ENCODE measurements around the gene GNAZ. TPM values are rescaled to one million over a fixed set of nuclear protein-coding genes. Genes with fewer than 3 reads are reported as not detected.

Gene GNAZ
- polyA plus RNA-seq, 1 donor from 2014 or later = 52.0 TPM

- Histone ChIP-seq H3K4me2 (ENCODE audit: low read length) (no peak overlapping the region), H3K9me3 (ENCODE audit: low read length) (no peaks in the 10 kb centered on the region), H3F3A (ENCODE audit: insufficient read depth, low read length, poor library complexity, severe bottlenecking) (no peaks in the 10 kb centered on the region), H3K4me3 (ENCODE audit: low read length) (no peak overlapping the region), H3K9me2 (ENCODE audit: insufficient read depth, low read length) (no peaks in the 10 kb centered on the region), H3K27ac (ENCODE audit: low read length) (no peak overlapping the region), H3K79me2 (replicated peaks; ENCODE audit: insufficient read depth, low read length) (peaks cover 13% of the 10 kb centered on the region), H2AFZ (ENCODE audit: low read depth, low read length) (no peak overlapping the region), H3K9ac (ENCODE audit: low read length) (no peak overlapping the region), H4K20me1 (ENCODE audit: insufficient read depth) (no peaks in the 10 kb centered on the region), H3K27me3 (ENCODE audit: insufficient read depth, low read depth, low read length) (no peaks in the 10 kb centered on the region), H3K36me3 (ENCODE audit: insufficient read depth, low read length) (no peaks in the 10 kb centered on the region)
- TF ChIP-seq SMC3 (conservative IDR thresholded peaks at IDR 0.05; ENCODE audit: poor library complexity) = no peak
- TF ChIP-seq EP300 (conservative IDR thresholded peaks at IDR 0.05; ENCODE audit: poor library complexity, severe bottlenecking) = no peak
- no peak for TF ChIP-seq CTCF (IDR thresholded peaks at IDR 0.05; ENCODE audit: poor library complexity, severe bottlenecking)
- TF ChIP-seq, protein P1, sequence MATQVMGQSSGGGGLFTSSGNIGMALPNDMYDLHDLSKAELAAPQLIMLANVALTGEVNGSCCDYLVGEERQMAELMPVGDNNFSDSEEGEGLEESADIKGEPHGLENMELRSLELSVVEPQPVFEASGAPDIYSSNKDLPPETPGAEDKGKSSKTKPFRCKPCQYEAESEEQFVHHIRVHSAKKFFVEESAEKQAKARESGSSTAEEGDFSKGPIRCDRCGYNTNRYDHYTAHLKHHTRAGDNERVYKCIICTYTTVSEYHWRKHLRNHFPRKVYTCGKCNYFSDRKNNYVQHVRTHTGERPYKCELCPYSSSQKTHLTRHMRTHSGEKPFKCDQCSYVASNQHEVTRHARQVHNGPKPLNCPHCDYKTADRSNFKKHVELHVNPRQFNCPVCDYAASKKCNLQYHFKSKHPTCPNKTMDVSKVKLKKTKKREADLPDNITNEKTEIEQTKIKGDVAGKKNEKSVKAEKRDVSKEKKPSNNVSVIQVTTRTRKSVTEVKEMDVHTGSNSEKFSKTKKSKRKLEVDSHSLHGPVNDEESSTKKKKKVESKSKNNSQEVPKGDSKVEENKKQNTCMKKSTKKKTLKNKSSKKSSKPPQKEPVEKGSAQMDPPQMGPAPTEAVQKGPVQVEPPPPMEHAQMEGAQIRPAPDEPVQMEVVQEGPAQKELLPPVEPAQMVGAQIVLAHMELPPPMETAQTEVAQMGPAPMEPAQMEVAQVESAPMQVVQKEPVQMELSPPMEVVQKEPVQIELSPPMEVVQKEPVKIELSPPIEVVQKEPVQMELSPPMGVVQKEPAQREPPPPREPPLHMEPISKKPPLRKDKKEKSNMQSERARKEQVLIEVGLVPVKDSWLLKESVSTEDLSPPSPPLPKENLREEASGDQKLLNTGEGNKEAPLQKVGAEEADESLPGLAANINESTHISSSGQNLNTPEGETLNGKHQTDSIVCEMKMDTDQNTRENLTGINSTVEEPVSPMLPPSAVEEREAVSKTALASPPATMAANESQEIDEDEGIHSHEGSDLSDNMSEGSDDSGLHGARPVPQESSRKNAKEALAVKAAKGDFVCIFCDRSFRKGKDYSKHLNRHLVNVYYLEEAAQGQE (IDR thresholded peaks at IDR 0.05; ENCODE audit: borderline replicate concordance) = no peak
- TF ChIP-seq EZH2 (IDR thresholded peaks at IDR 0.05; ENCODE audit: borderline replicate concordance, insufficient read depth, low read length, poor library complexity, severe bottlenecking) = no peak
- no peak for TF ChIP-seq TAF1 (IDR thresholded peaks at IDR 0.05; ENCODE audit: low read depth)
- no peak for TF ChIP-seq MXI1 (conservative IDR thresholded peaks at IDR 0.05; ENCODE audit: poor library complexity, severe bottlenecking)
- TF ChIP-seq RAD21 (conservative IDR thresholded peaks at IDR 0.05) = no peak
- TF ChIP-seq POLR2AphosphoS5 (IDR thresholded peaks at IDR 0.05) = no peak
These were observed 14.4 kb downstream of the GNAZ start for GRCh38 chr22:23084453-23085350.

DNA sequence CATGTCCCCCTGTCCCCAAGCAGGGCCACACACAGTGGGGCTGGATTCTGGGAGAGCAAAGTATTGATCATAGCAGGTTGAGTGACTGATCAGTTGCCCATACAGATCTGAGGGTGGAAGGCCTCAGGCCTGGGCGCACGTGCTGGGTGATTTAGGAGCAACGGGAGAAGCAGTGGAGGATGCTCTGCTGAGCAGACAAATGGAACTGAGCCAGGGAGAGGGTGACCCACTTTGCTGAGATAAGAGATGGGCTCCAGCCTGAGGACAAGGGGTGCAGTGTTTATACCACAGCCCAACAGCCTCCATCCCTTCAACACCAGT lies 15.0 kb downstream of the GNAZ start:
- Histone ChIP-seq H3K27me3 (ENCODE audit: insufficient read depth, low read depth, low read length) (no peaks in the 10 kb centered on the region), H3K36me3 (ENCODE audit: insufficient read depth, low read length) (no peaks in the 10 kb centered on the region), H3F3A (ENCODE audit: insufficient read depth, low read length, poor library complexity, severe bottlenecking) (no peaks in the 10 kb centered on the region), H3K9ac (ENCODE audit: low read length) (no peak overlapping the region), H2AFZ (ENCODE audit: low read depth, low read length) (no peak overlapping the region), H3K9me3 (ENCODE audit: low read length) (no peaks in the 10 kb centered on the region), H4K20me1 (ENCODE audit: insufficient read depth) (no peaks in the 10 kb centered on the region), H3K27ac (ENCODE audit: low read length) (no peak overlapping the region), H3K4me2 (ENCODE audit: low read length) (no peak overlapping the region), H3K9me2 (ENCODE audit: insufficient read depth, low read length) (no peaks in the 10 kb centered on the region), H3K79me2 (replicated peaks; ENCODE audit: insufficient read depth, low read length) (peaks cover 13% of the 10 kb centered on the region), H3K4me3 (ENCODE audit: low read length) (no peak overlapping the region)
- TF ChIP-seq, protein P1 (IDR thresholded peaks at IDR 0.05; ENCODE audit: borderline replicate concordance) = no peak
- TF ChIP-seq CTCF (IDR thresholded peaks at IDR 0.05; ENCODE audit: poor library complexity, severe bottlenecking) = no peak
- no peak for TF ChIP-seq SMC3 (conservative IDR thresholded peaks at IDR 0.05; ENCODE audit: poor library complexity)
- no peak for TF ChIP-seq MXI1 (conservative IDR thresholded peaks at IDR 0.05; ENCODE audit: poor library complexity, severe bottlenecking)
- TF ChIP-seq TAF1 (IDR thresholded peaks at IDR 0.05; ENCODE audit: low read depth) = no peak
- TF ChIP-seq RAD21 (conservative IDR thresholded peaks at IDR 0.05) = no peak
- TF ChIP-seq POLR2AphosphoS5 (IDR thresholded peaks at IDR 0.05) = no peak
- no peak for TF ChIP-seq EP300 (conservative IDR thresholded peaks at IDR 0.05; ENCODE audit: poor library complexity, severe bottlenecking)
- no peak for TF ChIP-seq EZH2 (IDR thresholded peaks at IDR 0.05; ENCODE audit: borderline replicate concordance, insufficient read depth, low read length, poor library complexity, severe bottlenecking)
